GM13977 (cell line): Measurements from ENCODE around the gene SMARCAL1.

ENCODE experiments used
- DNase-seq: peaks from one replicate; pipeline ENCODE4 v3.0.0; 2012; ENCODE audit warnings: low spot score
- in situ Hi-C: fragments of 300-500 bp; cut with MboI; formaldehyde crosslinking; loops from one replicate; pipeline ENCODE4 v1.12.0; 2022; ENCODE audit warnings: low sequenced_read_pairs, low pct_unique_long_range_greater_than_20kb, mixed read lengths, inconsistent platforms; ENCODE audit not compliant: unreplicated experiment
- TF ChIP-seq, protein P1 (sequence below): IDR thresholded peaks from 2 replicates; pipeline ENCODE4 v1.5.1; 2012; ENCODE audit warnings: mild to moderate bottlenecking, control low read depth; ENCODE audit not compliant: insufficient read depth; ENCODE audit errors: extremely low read depth, missing control alignments

SMARCAL1 gene

DNA sequence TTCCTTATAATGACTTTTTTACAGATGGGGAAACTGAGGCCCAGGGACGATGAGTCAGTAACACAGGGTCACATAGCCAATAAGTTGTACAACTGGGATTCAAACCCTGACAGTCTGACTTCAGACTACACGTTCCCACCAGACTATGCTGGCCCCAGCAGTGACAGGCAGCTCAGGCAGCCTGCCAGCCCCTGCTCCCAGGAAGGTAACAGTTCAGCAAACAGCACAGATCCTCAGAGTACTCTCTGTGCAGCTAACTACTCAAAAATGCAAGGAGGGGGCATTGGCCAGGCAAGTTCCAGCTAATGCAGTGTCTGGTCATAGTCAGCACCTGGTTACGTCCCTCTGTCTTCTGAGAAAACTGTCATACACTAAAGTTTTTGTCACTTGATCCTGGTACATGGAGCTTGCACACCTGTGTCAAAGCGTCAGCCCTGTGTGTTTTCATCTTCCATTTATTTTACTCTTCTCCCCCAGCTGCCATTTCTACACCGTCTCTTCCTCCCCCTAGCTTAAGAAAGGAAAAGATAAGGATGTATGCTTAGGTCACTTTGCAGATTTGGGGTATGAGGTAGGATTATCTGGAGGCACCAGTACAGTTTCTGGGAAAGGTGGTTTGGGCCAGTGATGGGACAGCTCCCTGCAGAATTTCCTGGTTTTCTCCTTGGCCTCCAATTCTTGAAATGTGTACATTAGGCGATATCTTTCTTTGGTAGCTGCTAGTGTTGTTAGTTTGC, 4.5 kb downstream of the SMARCAL1 start:
- TF ChIP-seq, protein P1, sequence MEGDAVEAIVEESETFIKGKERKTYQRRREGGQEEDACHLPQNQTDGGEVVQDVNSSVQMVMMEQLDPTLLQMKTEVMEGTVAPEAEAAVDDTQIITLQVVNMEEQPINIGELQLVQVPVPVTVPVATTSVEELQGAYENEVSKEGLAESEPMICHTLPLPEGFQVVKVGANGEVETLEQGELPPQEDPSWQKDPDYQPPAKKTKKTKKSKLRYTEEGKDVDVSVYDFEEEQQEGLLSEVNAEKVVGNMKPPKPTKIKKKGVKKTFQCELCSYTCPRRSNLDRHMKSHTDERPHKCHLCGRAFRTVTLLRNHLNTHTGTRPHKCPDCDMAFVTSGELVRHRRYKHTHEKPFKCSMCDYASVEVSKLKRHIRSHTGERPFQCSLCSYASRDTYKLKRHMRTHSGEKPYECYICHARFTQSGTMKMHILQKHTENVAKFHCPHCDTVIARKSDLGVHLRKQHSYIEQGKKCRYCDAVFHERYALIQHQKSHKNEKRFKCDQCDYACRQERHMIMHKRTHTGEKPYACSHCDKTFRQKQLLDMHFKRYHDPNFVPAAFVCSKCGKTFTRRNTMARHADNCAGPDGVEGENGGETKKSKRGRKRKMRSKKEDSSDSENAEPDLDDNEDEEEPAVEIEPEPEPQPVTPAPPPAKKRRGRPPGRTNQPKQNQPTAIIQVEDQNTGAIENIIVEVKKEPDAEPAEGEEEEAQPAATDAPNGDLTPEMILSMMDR, result no peak
- in situ Hi-C loops, result no loop called here
- no peak for DNase-seq

DNA sequence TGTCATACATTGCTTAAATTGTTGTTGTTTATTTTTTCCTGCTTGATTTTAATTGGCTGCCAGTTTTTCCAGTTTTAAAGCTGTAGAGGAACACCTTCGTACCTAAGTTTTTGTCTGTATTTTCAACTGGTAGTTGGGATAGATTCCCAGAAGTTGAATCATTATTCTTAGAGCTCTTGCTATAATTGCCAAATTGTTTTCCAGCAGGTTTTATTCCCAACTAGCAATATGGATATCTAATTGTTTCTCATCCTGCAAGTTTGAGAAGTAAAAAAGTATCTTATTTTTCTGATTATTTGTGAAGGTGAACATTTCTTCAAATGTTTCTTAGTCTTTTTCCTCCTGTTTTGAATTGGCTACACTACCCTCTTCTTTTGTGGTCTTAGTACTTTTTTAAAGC, 6.7 kb downstream of the SMARCAL1 start:
- in situ Hi-C loops, result no loop called here
- no peak for DNase-seq
- TF ChIP-seq, protein P1, result no peak

DNA sequence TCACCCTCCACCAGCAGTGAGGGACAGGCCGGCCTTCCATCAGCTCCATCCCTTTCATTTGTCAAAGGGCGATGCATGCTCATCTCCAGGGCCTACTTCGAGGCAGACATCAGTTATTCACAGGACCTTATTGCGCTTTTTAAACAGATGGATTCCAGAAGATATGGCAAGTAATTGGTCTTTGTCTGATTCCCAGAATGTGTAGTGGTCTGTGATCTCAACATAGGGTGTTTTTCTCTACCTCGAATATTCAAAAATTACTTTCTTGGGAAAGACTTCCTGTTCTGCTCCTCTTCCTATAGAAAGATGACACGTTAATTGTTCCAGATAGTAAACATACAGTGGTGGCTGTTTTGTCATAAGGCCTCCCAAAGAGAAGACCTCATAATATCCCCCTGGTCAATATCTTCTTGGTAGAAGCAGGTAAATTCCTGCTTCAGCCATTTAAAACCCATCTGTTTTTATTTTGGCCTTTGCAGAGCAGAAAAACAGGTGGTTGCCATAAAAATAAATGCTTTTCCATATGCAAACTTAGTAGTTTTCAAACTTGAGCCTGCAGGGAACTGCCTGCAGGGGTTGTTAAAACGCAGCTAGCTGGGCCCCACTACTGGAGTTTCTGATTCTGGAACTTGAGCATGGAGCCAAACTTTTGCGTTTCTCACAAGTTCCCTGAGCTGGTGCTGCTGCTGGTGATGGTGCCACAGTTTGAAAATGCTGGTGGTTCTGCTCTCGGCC, 8.2 kb downstream of the SMARCAL1 start:
- no peak for DNase-seq
- in situ Hi-C loops, result no loop called here
- TF ChIP-seq, protein P1, result no peak

DNA sequence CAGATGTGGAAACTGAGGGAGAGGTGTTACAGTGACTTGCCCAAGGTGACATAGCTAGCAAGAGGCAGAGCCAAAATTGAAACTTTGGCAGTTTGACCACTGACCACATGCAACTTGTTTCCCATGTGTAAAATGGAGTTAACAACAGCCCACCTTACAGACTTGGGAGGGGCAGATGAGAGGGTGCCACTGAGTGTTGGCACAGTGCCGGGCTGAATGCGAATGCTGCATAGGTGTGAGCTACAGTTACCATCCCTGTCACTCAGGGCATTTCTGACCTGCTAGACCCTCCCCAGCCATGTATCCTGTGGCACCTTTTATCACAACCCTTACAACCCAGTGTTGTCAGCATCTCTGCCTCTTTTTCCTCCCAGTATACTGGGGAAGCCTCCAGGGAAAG, 10.8 kb downstream of the SMARCAL1 start:
- TF ChIP-seq, protein P1, result no peak
- in situ Hi-C loops, result no loop called here
- no peak for DNase-seq

DNA sequence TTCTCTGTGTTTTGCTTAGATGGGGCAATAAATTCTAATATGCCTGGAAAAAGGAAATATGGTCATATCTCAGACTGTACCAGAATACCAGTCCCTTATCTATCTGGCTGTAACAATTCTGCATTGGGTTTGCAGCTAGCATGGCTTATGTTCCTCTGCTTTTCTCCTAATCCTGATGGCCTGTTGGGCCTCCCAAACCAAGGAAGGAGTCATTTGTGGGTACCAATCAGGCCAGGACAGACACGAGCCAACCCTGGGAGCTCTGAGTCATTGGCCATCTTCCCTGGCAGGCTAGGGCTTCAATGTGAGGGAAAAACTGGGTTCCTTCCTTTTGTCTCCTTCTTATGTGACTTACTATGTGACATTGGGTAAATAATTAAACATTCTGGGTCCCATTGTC, 12.0 kb downstream of the SMARCAL1 start:
- DNase-seq, result no peak
- TF ChIP-seq, protein P1, result no peak
- in situ Hi-C loops, result no loop called here

DNA sequence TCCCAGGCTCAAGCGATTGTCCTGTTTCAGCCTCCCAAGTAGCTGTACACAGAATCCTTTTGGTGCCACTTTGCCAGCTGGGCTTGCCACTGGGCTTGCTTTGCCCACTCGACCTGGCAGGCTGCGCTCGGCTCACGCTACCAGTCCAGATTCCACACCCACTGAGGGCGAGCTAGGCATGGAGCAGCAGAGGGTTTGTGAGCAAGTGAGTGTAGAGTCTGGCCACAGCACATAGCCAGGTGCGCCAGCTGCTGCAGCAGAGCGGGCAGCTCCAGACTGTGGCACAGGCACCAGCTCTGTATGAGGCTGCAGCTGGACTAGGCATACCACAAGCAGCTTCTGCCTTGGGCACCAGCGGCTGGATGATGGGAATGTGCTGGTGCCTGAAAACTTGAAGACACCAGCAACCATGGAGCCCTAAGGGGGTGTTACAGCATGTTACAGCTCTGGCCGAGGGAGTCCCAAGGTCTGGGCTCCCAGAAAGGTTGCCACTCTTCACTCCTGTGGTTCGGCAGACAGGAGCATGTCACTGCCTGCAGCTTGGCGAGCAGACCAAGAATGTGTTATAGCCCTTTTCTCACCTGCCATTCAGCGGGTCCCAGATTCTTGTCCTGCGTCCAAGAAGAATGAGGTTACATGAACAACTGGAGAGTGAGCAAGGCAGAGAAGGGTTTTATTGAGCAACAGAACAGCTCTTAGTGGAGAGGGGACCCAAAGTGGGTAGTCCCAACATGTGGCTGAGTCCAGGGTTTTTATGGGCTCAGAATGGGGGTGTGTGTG, 12.9 kb downstream of the SMARCAL1 start:
- TF ChIP-seq, protein P1, result no peak
- in situ Hi-C loops, result no loop called here
- no peak for DNase-seq
